HG02798 (cell line): ENCODE results near the gene NOTCH1.

Experiments
- ATAC-seq: cut with Tn5 transposase; IDR thresholded peaks from one replicate; pipeline ENCODE4 v1.9.1; 2021; ENCODE audit warnings: mild to moderate bottlenecking; ENCODE audit not compliant: unreplicated experiment, poor library complexity

Gene NOTCH1

DNA sequence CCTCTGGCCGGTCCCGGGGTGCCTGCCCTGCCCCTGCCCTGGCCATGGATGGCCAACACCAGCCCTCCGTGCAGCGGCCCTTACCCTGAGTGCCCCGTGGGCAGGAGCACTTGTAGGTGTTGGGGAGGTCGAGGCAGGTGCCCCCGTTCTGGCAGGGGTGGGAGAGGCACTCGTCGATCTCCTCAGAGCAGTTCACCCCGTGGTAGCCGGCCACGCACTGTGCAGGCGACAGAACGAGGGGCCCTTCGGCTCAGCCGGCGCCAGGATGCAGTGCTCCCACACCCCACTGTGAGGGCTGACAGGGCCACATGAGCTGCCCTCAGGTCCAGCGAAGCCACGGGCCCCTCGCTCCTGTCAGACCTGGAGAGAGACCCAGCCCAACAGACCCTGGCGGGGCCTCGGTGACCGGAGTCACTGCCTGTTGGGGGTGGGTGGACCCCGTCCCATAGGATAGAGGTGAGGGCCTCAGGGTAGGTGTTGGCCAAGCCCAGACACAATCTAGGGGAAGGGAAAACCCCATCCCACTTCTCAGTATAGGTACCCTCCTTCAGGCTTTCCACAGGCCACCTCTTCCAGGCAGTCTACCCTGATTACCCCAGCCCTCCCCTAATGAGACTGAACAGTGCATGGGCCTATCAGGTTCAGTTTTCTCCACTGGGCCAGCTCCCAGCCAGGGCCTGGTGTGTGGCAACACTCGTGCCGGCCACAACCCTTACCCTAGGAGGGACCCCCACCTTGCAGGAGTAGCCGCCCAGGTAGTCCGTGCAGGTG is 38.4 kb downstream of the NOTCH1 start:
- no peak for ATAC-seq

DNA sequence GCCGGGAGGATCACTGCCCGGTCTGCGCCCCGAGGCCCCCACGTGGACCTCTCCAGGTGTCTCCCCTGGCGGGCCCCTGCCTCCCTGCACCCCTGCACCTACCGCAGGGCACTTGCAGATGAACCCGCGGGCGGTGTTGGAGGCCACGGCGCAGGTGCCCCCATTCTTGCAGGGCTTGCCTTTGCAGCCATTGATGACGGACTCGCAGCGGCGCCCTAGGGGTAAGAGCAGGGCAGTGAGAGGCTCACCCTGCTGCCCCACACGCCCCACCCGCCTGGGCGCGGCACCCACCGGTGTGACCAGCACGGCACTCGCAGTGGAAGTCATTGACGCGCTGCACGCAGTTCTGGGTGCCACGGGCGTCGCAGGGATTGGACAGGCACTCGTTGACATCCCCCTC is 39.4 kb downstream of the NOTCH1 start:
- no peak for ATAC-seq

DNA sequence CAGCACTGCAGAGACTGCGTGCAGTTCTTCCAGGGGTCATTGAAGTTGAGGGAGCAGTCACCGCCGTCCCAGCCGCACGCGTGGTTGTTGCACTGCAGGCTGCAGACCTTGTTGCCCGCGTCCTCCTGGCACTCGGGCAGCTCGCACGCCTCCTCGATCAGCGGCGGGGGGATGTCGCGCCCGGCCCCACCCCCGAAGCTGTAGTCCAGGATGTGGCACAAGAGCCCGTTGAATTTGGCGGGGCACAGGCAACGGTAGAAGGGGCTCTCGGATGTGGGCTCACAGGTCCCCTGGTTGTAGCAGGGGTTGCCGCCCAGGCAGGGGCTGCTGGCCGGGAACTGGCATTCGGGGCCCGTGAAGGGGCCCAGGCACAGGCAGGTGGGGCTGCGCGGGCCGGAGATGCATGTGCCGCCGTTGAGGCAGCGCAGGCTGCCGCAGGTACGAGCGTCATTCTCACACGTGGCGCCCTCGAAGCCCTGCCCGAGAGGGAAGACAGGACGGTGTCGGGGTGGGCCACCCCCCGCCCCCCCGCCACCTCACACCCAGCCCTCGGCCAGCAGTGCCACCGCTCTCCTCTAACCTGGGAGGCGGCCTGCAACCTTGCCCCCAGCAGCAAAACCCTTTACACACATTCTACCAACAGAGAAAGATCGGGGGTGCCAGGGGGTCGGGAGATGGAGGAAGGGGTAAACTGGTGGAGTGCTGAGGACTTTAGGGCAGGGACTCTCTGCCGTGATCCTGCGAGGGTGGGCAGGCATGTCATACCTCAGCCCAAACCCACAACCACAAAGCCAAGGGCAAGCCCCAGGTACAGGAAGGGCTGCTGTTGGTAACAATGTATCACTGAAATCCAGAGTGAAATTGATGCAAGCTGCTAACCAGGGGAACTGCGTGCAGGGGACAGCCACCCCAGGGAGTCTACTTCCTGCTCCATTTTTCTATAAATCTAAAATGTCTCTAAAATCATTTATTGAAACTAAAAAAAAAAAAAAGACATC is 40.1 kb downstream of the NOTCH1 start:
- ATAC-seq, result no peak

DNA sequence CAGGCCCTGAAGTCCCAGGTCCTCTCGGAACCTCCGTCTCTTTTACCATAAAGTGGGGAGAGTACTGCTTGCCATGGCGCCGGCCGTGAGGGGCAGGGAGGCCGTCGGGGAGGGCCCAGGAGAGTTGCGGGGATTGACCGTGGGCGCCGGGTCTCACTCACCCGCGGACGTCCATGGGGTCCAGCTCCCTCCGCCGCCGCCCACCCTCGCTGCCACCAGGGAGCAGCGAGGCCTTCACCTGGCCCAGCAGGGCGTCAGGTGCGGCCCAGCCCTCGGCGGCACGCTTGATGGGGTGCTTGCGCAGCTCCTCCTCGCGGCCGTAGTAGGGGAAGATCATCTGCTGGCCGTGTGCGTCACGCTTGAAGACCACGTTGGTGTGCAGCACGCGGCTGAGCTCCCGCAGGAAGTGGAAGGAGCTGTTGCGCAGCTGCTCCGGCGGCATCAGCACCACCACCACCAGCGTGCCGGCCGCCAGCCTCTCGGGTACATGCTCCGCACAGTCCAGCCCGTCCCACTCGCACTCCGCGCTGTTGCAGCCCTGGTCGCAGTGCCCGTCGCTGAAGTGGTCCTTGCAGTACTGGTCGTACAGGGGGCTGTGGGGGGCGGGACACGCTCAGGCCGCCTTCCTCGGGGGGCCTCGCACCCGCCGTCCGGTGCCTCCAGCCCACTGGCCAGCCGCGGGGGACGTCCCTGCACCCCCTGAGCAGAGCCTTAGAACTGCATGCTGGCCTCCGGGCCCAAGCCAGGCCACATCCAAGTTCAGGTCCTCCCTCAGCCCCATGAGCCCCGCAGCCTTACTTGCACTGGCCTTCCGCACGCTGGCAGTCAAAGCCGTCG is 41.1 kb downstream of the NOTCH1 start:
- no peak for ATAC-seq

DNA sequence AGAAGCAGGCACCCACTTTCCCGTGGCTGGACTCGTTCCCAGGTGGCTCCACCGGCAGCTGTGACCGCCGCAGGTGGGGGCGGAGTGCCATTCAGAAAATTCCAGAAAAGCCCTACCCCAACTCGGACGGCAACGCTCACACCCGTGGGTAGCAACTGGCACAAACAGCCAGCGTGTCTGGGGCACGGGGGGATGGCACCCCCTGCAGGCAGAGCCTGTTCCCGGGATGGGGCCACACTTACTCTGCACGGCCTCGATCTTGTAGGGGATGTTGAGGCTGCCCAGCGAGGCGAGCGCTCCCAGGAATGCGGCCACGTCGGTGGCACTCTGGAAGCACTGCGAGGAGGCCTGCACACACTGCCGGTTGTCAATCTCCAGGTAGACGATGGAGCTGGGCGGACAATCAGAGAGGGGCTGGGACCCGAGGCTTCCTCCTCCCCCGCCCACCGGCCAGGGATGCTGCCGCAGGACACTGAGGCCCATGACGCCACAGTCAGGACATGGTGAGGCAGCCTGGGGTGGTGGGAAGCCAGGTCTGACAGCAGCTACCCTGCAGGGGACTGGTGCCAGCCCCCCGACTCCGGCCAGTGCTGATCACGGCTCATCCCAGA is 42.8 kb downstream of the NOTCH1 start:
- ATAC-seq, result no peak

DNA sequence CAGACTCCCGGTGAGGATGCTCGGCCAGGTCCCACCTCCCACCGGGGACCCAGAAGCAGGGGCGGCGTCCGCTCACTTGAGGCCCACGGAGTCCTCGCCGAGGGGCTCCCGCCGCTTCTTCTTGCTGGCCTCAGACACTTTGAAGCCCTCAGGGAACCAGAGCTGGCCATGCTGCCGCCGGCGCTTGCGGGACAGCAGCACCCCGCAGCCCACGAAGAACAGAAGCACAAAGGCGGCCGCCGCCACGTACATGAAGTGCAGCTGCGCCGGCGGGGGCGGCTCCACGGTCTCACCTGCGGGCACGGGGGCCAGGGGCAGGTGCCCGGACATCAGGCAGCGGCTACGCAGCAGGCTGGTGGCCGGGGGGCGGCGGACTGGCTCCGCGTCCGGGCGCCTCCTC is 43.7 kb downstream of the NOTCH1 start:
- ATAC-seq, result no peak

DNA sequence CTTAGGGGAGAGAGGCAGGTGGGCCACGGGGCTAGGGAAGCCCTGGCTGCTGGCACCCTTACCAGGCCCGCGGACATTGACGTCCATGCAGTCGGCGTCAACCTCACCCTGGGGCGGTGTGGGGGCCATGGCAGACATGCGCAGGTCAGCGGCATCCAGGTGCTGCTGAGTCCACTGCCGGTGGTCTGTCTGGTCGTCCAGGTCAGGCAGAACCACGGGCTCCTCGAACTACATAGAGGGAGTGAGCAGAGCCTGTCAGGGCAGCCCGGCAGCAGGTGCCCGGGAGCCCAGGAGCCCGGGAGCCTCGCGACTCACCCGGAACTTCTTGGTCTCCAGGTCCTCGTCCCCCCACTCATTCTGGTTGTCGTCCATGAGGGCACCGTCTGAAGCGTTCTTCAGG is 44.2 kb downstream of the NOTCH1 start:
- ATAC-seq, result no peak

DNA sequence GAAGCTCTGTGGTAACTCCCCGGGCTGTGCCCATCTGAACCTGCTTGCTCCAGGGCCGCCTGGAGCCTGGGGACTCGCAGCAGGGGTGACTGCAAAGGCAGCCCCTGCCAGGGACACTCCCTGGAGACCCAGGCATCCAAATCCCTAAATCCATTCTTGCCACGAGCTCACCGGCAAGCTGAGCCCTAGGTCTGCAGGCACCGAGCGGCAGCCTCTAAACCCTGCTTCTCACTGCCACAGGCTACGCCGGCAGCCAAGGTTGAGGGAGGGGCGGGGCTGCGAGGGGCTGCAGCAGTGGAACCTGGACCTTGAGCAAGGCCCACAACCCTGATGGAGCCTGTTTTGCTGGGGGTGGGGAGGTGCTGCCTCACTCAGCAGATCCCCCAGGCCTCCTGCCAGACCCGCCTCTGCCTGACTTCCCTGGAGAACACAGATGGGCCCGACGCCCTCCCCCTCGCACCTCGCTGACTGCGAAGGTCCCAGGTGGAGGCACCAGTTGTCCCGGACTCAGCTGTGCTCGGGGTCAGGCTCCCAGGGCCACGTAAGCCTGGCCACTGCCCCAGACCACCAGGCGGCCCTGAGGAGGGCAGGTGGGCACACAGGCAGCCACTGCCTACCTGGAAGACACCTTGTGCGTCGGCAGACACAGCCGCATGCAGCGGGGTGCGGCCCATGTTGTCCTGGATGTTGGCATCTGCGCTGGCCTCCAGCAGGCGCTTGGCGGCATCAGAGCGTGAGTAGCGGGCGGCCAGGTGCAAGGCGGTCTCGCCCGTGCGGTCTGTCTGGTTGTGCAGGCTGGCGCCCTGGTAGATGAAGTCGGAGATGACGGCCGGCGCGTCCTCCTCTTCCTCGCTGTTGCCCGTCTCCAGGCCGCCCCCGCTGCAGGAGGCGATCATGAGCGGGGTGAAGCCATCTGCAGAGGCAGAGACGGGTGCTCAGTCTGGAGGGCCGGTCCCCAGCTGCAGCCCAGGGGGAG is 45.6 kb downstream of the NOTCH1 start:
- ATAC-seq, result no peak

DNA sequence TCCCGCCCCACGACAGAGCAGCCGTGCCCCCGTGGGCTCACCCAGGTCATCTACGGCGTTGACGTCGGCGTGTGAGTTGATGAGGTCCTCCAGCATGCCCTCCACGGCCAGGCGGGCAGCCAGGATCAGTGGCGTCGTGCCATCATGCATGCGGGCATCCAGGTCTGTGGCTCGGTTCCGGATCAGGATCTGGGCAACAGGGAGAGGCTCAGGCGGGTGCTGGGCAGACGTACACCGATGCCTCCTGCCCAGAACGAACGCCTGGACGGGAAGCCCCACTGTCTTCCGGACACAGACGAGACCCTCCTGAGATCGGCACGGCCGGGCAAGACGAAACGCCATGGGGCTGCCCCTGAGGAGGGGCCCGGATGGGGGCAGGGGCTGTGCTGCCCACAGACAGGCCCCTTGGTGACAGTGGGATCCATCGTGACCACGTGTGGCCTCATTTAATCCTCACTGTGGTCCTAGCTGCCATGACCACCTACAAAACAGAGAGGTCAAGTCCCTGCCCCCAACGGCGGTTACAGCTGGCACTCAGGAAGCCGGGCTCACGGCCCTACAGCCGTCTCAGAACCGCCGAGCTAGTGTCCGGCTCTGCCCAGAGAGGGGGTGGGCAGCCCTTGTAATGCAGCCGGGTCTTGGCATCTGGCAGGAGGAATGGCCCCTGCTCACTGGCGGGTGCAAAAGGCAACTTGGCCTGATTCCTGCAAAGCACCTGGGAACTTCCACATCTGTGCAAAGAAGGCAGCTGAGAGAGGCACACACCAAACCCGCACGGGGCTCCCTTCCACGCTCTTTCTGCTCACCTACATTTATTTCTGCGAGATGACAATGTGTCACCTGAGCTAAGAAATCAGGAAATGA is 46.5 kb downstream of the NOTCH1 start:
- no peak for ATAC-seq

DNA sequence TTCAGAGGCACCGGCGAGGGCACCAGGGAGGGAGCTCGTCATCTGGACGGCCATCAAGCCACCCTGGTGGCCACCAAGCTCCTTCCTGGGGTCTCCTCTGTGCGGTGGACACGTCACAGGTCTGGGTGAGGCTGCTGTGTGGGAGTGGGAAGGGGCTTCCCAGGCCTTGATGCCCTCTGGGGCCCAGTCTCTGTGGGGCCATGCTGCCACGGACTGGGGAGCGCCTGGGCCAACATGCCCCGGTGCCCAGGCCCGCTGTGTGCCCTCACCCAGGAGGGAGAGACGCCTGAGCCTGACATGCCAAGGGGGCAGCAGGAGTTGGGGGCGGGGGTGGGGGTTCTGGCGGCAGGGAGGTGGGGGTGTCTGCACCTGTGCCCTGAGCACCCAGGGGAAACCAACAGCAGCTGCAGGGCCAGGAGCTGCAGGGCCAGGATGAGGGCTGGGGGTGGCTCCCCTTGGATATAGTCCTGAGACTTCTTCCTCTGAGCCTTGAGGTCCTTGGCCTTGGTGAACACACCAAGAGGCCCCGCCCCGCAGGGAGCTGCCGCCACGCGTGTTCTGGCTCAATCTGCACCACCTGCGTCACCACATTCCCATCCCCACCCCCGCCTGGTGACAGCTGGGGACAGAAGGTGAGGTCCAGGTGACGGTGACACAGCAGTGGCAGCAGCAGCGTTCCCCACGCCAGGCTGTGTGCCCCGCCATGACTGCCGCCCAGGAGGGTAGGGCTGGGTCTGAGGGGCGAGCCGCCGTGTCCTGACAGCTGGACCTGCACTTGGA is 47.7 kb downstream of the NOTCH1 start:
- ATAC-seq, result no peak

DNA sequence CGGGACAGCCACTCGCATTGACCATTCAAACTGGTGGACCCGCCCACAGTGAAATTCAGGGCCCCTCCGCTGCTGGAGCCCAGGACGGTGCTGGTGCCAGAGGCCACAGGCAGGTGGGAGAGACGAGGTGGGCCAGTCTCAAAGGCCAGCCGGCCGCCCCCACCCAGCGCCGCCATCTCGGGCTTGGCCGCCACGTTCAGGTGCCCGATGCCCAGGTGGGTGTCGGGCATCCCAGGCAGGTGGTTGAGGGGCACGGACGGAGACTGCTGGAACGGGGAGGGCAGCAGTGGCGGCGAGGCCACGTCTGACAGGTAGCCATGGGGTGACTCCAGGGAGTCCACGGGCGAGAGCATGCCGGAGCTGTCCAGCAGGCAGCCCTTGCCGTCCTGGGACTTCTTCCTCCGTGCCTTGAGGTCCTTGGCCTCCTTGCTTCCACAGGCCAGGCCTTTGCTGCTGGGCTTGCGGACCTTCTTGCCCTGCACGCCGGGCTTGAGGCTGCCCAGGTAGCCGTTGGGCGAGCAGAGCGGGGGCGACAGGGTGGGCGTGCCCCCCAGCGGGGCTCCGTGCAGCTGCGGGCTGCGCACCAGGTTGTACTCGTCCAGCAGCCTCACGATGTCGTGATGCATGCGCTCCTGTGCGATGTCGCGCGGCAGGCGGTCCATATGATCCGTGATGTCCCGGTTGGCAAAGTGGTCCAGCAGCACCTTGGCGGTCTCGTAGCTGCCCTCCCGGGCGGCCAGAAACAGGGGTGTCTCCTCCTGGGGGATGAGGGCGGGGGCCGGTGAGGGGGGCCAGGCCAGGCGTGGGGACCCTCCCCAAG is 48.8 kb downstream of the NOTCH1 start:
- ATAC-seq, result no peak

DNA sequence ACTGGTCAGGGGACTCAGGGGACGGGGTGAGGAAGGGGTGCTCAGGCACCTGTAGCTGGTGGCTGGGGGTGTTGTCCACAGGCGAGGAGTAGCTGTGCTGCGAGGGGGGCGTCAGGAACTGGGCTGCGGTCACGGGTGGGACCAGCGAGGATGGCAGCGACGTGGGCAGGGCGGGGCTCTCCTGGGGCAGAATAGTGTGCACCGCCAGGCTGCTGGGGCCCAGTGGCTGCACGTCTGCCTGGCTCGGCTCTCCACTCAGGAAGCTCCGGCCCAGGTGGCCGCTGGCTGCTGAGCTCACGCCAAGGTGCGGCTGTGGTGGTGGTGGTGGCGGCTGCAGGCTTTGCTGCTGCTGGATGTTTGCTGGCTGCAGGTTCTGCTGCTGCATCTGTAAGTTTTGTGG is 49.7 kb downstream of the NOTCH1 start:
- ATAC-seq, result no peak

DNA sequence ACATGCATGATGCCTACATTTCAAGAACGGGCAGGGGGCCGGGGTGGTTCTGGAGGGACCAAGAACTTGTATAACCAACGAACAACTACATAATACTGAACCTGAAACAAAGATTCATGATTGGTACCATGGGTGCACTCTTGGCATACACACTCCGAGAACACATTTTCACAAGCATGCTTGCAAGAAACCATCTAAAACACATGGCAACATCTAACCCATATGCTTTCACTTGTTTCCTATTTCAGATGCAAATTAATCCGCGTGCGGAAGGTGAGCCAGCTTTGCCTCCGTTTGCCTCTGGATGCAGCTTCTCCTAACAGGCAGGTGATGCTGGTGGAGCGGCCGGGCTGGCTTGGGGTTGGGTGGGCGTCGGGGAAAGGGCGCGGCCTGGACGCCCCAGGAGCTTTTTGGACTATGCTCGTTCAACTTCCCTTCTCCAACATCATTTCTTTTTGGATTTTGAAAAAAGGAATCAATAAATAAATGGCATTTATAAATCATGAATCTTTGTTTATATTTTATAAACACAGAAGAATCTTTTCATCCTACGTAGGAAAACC is 50.5 kb downstream of the NOTCH1 start:
- no peak for ATAC-seq

DNA sequence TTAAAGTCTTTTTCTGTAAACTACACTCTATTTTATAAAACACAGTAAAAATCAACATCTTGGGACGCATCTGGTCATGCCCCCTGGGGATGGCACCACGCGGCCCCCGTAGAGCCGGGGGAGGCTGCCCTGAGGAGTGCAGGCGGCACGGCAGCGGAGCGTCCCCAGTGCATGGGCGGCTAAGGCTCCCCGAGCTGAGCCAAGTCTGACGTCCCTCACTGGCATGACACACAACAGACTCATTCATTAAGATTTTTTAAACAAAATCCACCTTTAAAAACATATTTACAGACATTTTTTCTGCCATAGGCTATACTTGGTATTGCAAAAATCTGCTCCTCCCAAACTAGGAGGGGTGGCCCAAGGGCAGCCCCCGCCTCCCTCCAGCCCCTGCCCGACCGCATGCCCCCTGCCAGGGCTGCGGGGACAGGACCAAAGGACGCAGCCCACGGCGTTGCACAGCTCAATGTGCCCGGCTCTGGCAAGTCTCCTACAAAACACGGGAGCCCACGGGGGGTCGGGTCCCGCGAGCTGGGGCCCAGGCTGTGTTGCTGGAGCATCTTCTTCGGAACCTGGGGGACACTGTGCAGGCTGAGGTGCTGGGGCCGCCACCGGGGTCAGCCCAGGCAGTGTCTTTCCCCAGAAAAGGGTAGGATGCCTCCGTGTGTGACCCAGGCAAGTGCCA is 51.2 kb downstream of the NOTCH1 start:
- ATAC-seq, result no peak

DNA sequence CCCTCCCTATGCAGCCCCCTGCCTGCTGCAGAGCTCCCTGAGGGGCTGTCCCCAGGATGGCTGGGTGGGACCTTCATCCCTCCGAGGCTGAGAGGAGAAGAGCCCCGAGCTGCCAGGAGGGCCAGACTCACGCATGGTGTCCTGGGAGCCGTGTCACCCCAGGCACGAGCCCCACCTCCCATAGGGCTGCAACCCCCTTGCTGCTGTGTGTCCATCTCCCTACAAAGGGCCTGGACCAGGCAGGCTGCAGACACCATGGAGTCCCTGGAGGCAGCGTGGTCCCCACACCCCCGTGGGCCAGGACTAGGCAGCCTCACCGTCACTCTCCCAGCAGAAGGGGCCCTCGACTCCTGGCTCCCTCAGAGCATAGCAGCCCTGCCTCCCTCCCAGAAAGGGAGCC is 51.8 kb downstream of the NOTCH1 start:
- ATAC-seq, result no peak

DNA sequence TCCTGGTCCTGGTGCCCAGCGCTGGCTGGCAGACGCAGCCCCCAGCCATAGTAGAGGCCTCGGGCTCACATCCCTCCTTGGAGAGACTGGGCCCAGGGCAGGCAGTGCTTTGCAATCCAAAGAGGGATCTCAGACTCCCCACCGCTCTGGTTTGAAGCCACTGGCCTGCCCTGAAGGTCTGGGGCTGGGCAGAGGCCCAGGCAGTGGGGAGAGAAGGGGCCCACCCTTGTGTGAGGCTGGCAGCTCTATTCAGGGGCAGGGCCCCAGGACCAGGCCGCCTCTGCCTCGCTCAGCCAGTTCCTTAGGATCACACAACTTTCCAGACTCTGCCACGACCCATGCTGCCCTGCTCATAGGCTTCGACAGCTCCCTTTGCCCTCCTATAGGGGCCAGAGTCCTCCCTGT is 52.3 kb downstream of the NOTCH1 start:
- ATAC-seq, result no peak
